WTC11 (cell line): Measurements from ENCODE around the gene SLC5A5. TPM values are rescaled to one million over a fixed set of nuclear protein-coding genes. Genes with fewer than 3 reads are reported as not detected.

Source experiments
- ATAC-seq: fragments of 200-7000 bp; cut with Tn5 transposase; 2 replicates; pipeline ENCODE4 v1.10.0; 2021; ENCODE audit warnings: mild to moderate bottlenecking, moderate library complexity
- CTCF ChIA-PET: fragments of 300-600 bp; sonication (Branson Sonifier 250); formaldehyde crosslinking; loops from one replicate; lab custom pipeline; 2021; ENCODE audit warnings: antibody characterized with exemption; lab: Charles Lee
- POLR2A ChIA-PET: fragments of 350-600 bp; sonication (Branson Sonifier 250); formaldehyde crosslinking; loops from one replicate; lab custom pipeline; 2021; ENCODE audit warnings: antibody characterized with exemption; lab: Charles Lee
- DNase-seq: peaks from one replicate; pipeline ENCODE4 v3.0.0; 2021; ENCODE audit warnings: low spot score
- H3K27ac Mint-ChIP-seq: 2 replicates; pipeline ENCODE4 v1.8.0; 2021; ENCODE audit warnings: mixed read lengths
- H3K27me3 Mint-ChIP-seq: 2 replicates; pipeline ENCODE4 v1.8.0; 2021; ENCODE audit warnings: low read depth, mild to moderate bottlenecking, moderate library complexity, mixed read lengths
- H3K36me3 Mint-ChIP-seq: 2 replicates; pipeline ENCODE4 v1.8.0; 2021; ENCODE audit warnings: mixed read lengths
- H3K4me1 Mint-ChIP-seq: 2 replicates; pipeline ENCODE4 v1.8.0; 2022; ENCODE audit warnings: mixed read lengths
- H3K4me3 Mint-ChIP-seq: 2 replicates; pipeline ENCODE4 v1.8.0; 2021; ENCODE audit warnings: mild to moderate bottlenecking, moderate library complexity, mixed read lengths
- H3K9me3 Mint-ChIP-seq: 2 replicates; pipeline ENCODE4 v1.8.0; 2021; ENCODE audit warnings: mixed read lengths
- AR ChIP-seq: fragments of 250-450 bp; sonication (Bioruptor Pico); IDR thresholded peaks from 2 replicates; pipeline ENCODE4 v1.9.0; 2021; ENCODE audit warnings: mild to moderate bottlenecking
- CBFB ChIP-seq: sonication (generic); formaldehyde crosslinking; IDR thresholded peaks from 2 replicates; pipeline ENCODE4 v1.8.1; 2022; ENCODE audit warnings: mild to moderate bottlenecking, low read depth, missing genetic modification reagents
- CDX4 ChIP-seq: fragments of 250-450 bp; sonication (Bioruptor Pico); IDR thresholded peaks from 2 replicates; pipeline ENCODE4 v1.9.0; 2021; ENCODE audit warnings: moderate library complexity, mild to moderate bottlenecking, inconsistent platforms, borderline replicate concordance
- CREB1 ChIP-seq: sonication (generic); formaldehyde crosslinking; IDR thresholded peaks from 2 replicates; pipeline ENCODE4 v1.8.0; 2023; ENCODE audit warnings: mild to moderate bottlenecking, missing genetic modification reagents
- E2F1 ChIP-seq: sonication (generic); formaldehyde crosslinking; IDR thresholded peaks from 2 replicates; pipeline ENCODE4 v1.8.0; 2022; ENCODE audit warnings: mild to moderate bottlenecking, missing genetic modification reagents
- ELF4 ChIP-seq: sonication (generic); formaldehyde crosslinking; IDR thresholded peaks from 2 replicates; pipeline ENCODE4 v1.8.1; 2022; ENCODE audit warnings: low read depth, mild to moderate bottlenecking, moderate library complexity, missing genetic modification reagents
- FOXP1 ChIP-seq: sonication (generic); formaldehyde crosslinking; IDR thresholded peaks from 2 replicates; pipeline ENCODE4 v1.8.0; 2022; ENCODE audit warnings: missing genetic modification reagents, mild to moderate bottlenecking, moderate library complexity, borderline replicate concordance
- HMGA2 ChIP-seq: fragments of 250-450 bp; sonication (Bioruptor Pico); IDR thresholded peaks from 2 replicates; pipeline ENCODE4 v1.4.0; 2021; ENCODE audit warnings: mild to moderate bottlenecking, moderate library complexity
- NFATC4 ChIP-seq: fragments of 250-450 bp; sonication (Bioruptor Pico); IDR thresholded peaks from 2 replicates; pipeline ENCODE4 v1.9.0; 2021; ENCODE audit warnings: mild to moderate bottlenecking
- NR3C1 ChIP-seq: sonication (generic); formaldehyde crosslinking; conservative IDR thresholded peaks from 2 replicates; pipeline ENCODE4 v1.8.1; 2023; ENCODE audit warnings: low read depth, mild to moderate bottlenecking, missing genetic modification reagents
- PRDM15 ChIP-seq: sonication (generic); formaldehyde crosslinking; IDR thresholded peaks from 2 replicates; pipeline ENCODE4 v1.8.0; 2022; ENCODE audit warnings: missing genetic modification reagents
- PREB ChIP-seq: sonication (generic); formaldehyde crosslinking; IDR thresholded peaks from 2 replicates; pipeline ENCODE4 v1.8.1; 2022; ENCODE audit warnings: mild to moderate bottlenecking, missing genetic modification reagents, moderate library complexity, borderline replicate concordance
- USF1 ChIP-seq: sonication (generic); formaldehyde crosslinking; IDR thresholded peaks from 2 replicates; pipeline ENCODE4 v1.8.0; 2022; ENCODE audit warnings: mild to moderate bottlenecking, missing genetic modification reagents
- ZBTB21 ChIP-seq: sonication (generic); formaldehyde crosslinking; IDR thresholded peaks from 2 replicates; pipeline ENCODE4 v1.8.1; 2023; ENCODE audit warnings: mild to moderate bottlenecking, missing genetic modification reagents, borderline replicate concordance
- ZMAT4 ChIP-seq: fragments of 250-450 bp; sonication (Bioruptor Pico); IDR thresholded peaks from 2 replicates; pipeline ENCODE4 v1.9.0; 2021; ENCODE audit warnings: mild to moderate bottlenecking
- ZNF219 ChIP-seq: sonication (generic); formaldehyde crosslinking; IDR thresholded peaks from 2 replicates; pipeline ENCODE4 v1.8.0; 2023; ENCODE audit warnings: missing genetic modification reagents, mild to moderate bottlenecking, borderline replicate concordance
- ZNF232 ChIP-seq: sonication (generic); formaldehyde crosslinking; IDR thresholded peaks from 2 replicates; pipeline ENCODE4 v1.8.0; 2022; ENCODE audit warnings: mild to moderate bottlenecking, missing genetic modification reagents
- ZNF263 ChIP-seq: sonication (generic); formaldehyde crosslinking; IDR thresholded peaks from 2 replicates; pipeline ENCODE4 v1.8.1; 2022; ENCODE audit warnings: low read depth, mild to moderate bottlenecking, moderate library complexity, missing genetic modification reagents
- ZNF425 ChIP-seq: fragments of 250-450 bp; sonication (Bioruptor Pico); conservative IDR thresholded peaks from 2 replicates; pipeline ENCODE4 v1.9.0; 2021; ENCODE audit warnings: mild to moderate bottlenecking
- ZSCAN18 ChIP-seq: fragments of 250-450 bp; sonication (Bioruptor Pico); IDR thresholded peaks from 2 replicates; pipeline ENCODE4 v2.1.2; 2022; ENCODE audit warnings: mild to moderate bottlenecking, moderate library complexity
- total RNA-seq: library from RNA; stranded (reverse); gene quantifications from 3 replicates; pipeline ENCODE4 v1.2.3, GENCODE V29; 2021

Gene SLC5A5
- total RNA-seq, 1 experiment from 2014 or later = 2.5 TPM

- DNase-seq (no peak), ATAC-seq (no peak)
- no peaks in the 10 kb centered on the region for H3K9me3 Mint-ChIP-seq
- H3K4me1 Mint-ChIP-seq = peaks cover 5% of the 10 kb centered on the region
- TF ChIP-seq PRDM15 (CRISPR knock-in tag) (no peak), ELF4 (CRISPR knock-in tag) (no peak), PREB (CRISPR knock-in tag) (no peak), ZMAT4 (no peak), ZNF263 (CRISPR knock-in tag) (no peak), ZNF219 (CRISPR knock-in tag) (no peak), USF1 (no peak), HMGA2 (CRISPR knock-in tag) (no peak), E2F1 (CRISPR knock-in tag) (no peak), FOXP1 (CRISPR knock-in tag) (no peak), CBFB (CRISPR knock-in tag) (no peak), NR3C1 (no peak), AR (no peak)
- H3K36me3 Mint-ChIP-seq = no peaks in the 10 kb centered on the region
- H3K4me3 Mint-ChIP-seq = no peak overlapping the region
- ChIA-PET CTCF (interaction anchor here (0.7 to 1.3 kb wide), 2 partner anchors 22 to 55 kb away, joined by 3 to 6 read pairs; partner anchors contain the start of gene CCDC124), POLR2A (no interaction called here)
- H3K27me3 Mint-ChIP-seq = peaks cover 8% of the 10 kb centered on the region; the same call in 1 of the 2 replicates
- no peak overlapping the region for H3K27ac Mint-ChIP-seq
These were observed 6.0 kb downstream of the SLC5A5 start for GRCh38 chr19:17877696-17878095.

GRCh38 chr19:17879466-17879865, 7.7 kb downstream of the SLC5A5 start:
- Mint-ChIP-seq H3K27me3 (peaks cover 2% of the 10 kb centered on the region; the same call in 1 of the 2 replicates), H3K9me3 (no peaks in the 10 kb centered on the region), H3K4me3 (no peak overlapping the region), H3K36me3 (no peaks in the 10 kb centered on the region), H3K27ac (no peak overlapping the region), H3K4me1 (peaks cover 2% of the 10 kb centered on the region)
- no peak for DNase-seq
- ATAC-seq = 0 out of 2 replicates have a peak, but pooled peaks have one; percentile 22
- POLR2A ChIA-PET = no interaction called here
- TF ChIP-seq ZNF425 = no peak
- no peak for TF ChIP-seq ZSCAN18 (CRISPR knock-in tag)
- TF ChIP-seq NFATC4 (CRISPR knock-in tag) = no peak
- no peak for TF ChIP-seq ZBTB21 (CRISPR knock-in tag)
- no peak for TF ChIP-seq ZNF232 (CRISPR knock-in tag)
- no peak for TF ChIP-seq CREB1
- no peak for TF ChIP-seq CDX4
- CTCF ChIA-PET = no interaction called here
